Endothelial cell of umbilical vein (primary cell): ENCODE measurements around the gene SUFU. TPM values are rescaled to one million over a fixed set of nuclear protein-coding genes. Genes with fewer than 3 reads are reported as not detected.

Experiments
- BruUV-seq: library from RNA; stranded (reverse); fragments of 400-500 nt; replicated peaks from 2 replicates; lab custom pipeline; 2021; lab: Mats Ljungman, UMichigan
- CTCF ChIA-PET: fragments of 300-600, 350-600 bp; sonication (Branson Sonifier 250); formaldehyde crosslinking; loops from one replicate; lab custom pipeline; 2021; ENCODE audit warnings: antibody characterized with exemption, inconsistent platforms; lab: Charles Lee
- POLR2A ChIA-PET: fragments of 300-600, 350-600 bp; sonication (Branson Sonifier 250); formaldehyde crosslinking; loops from one replicate; lab custom pipeline; 2021; ENCODE audit warnings: antibody characterized with exemption, inconsistent platforms; lab: Charles Lee
- DNase-seq: peaks from one replicate; pipeline ENCODE4 v3.0.0-alpha.2; 2011; ENCODE audit warnings: low read depth, low spot score
- FAIRE-seq: peaks from 2 replicates; lab custom pipeline; 2011; peaks lifted over from hg19 to GRCh38; lab: Jason Lieb, UNC
- H2AFZ ChIP-seq: 2 replicates; pipeline ENCODE4 v1.6.0; 2012; ENCODE audit warnings: low read depth, low read length, control low read depth, inconsistent platforms
- H3K27ac ChIP-seq: 2 replicates; pipeline ENCODE4 v1.5.1; 2011; ENCODE audit warnings: low read depth, mild to moderate bottlenecking, control low read depth, low read length, moderate library complexity; ENCODE audit not compliant: insufficient read depth
- H3K27me3 ChIP-seq, 2 experiments: 2 replicates each; pipeline versions ENCODE4 v1.6.0 to v1.6.1; 2011; ENCODE audit warnings: low read length in 2 of 2, mixed read lengths in 1 of 2; ENCODE audit not compliant: control insufficient read depth in 2 of 2, insufficient read depth in 2 of 2
- H3K36me3 ChIP-seq, 2 experiments: 2 replicates in 1 of 2; 3 replicates in 1 of 2; pipeline ENCODE4 v1.5.1; 2011; ENCODE audit warnings: low read length in 2 of 2, mild to moderate bottlenecking in 1 of 2, moderate library complexity in 1 of 2; ENCODE audit not compliant: control insufficient read depth in 2 of 2, insufficient read depth in 2 of 2; ENCODE audit errors: extremely low read depth in 1 of 2
- H3K4me1 ChIP-seq: 3 replicates; pipeline ENCODE4 v1.5.1; 2011; ENCODE audit warnings: mild to moderate bottlenecking, low read length; ENCODE audit not compliant: control insufficient read depth, insufficient read depth; ENCODE audit errors: extremely low read depth
- H3K4me2 ChIP-seq: 2 replicates; pipeline ENCODE4 v1.6.1; 2011; ENCODE audit warnings: low read length, control low read depth, mixed read lengths; ENCODE audit not compliant: insufficient read depth
- H3K4me3 ChIP-seq, 3 experiments: fragments of 200-600 bp in 1 of 3; sonication (generic), shearing (Covaris generic) in 1 of 3; replicated peaks in 1 of 3; 2 replicates each; pipeline ENCODE4 v1.5.1; 2011 to 2016; ENCODE audit warnings: control low read depth in 3 of 3, low read length in 3 of 3, mild to moderate bottlenecking in 2 of 3, inconsistent platforms in 1 of 3, low read depth in 1 of 3, moderate library complexity in 1 of 3; ENCODE audit not compliant: insufficient read depth in 1 of 3
- H3K79me2 ChIP-seq: 2 replicates; pipeline ENCODE4 v1.6.0; 2012; ENCODE audit warnings: low read length, inconsistent platforms; ENCODE audit not compliant: control insufficient read depth, insufficient read depth
- H3K9ac ChIP-seq: replicated peaks from 2 replicates; pipeline ENCODE3; 2011; ENCODE audit warnings: low read length, control low read depth; ENCODE audit not compliant: insufficient read depth; ENCODE audit errors: extremely low read depth
- H3K9me1 ChIP-seq: replicated peaks from 3 replicates; pipeline ENCODE4 v1.6.0; 2011; ENCODE audit warnings: mild to moderate bottlenecking, low read length; ENCODE audit not compliant: control insufficient read depth, insufficient read depth; ENCODE audit errors: extremely low read depth
- H3K9me3 ChIP-seq: replicated peaks from 2 replicates; pipeline ENCODE4 v1.5.1; 2012; ENCODE audit warnings: low read length, inconsistent platforms; ENCODE audit not compliant: control insufficient read depth, insufficient read depth
- H4K20me1 ChIP-seq: replicated peaks from 2 replicates; pipeline ENCODE3; 2011; ENCODE audit warnings: mild to moderate bottlenecking, low read length; ENCODE audit not compliant: control insufficient read depth, insufficient read depth; ENCODE audit errors: extremely low read depth
- CTCF ChIP-seq, 2 donors: IDR thresholded peaks; 1 replicate in 1 of 2; 2 replicates in 1 of 2; pipeline ENCODE4 v1.5.1; 2011; ENCODE audit warnings: low read length in 2 of 2, mild to moderate bottlenecking in 2 of 2, moderate library complexity in 2 of 2, control low read depth in 1 of 2, inconsistent platforms in 1 of 2, low read depth in 1 of 2; ENCODE audit not compliant: insufficient read depth in 1 of 2; ENCODE audit errors: extremely low read depth in 1 of 2
- EZH2 ChIP-seq: IDR thresholded peaks from 2 replicates; pipeline ENCODE4 v1.6.1; 2012; ENCODE audit warnings: borderline replicate concordance, low read depth, mild to moderate bottlenecking, moderate library complexity, low read length, inconsistent platforms; ENCODE audit not compliant: severe bottlenecking
- FOS ChIP-seq: IDR thresholded peaks from 2 replicates; pipeline ENCODE4 v1.6.1; 2011; ENCODE audit warnings: mild to moderate bottlenecking, low read length, moderate library complexity, borderline replicate concordance; ENCODE audit not compliant: insufficient read depth
- GATA2 ChIP-seq: IDR thresholded peaks from 2 replicates; pipeline ENCODE4 v1.7.0; 2011; ENCODE audit warnings: low read depth, mild to moderate bottlenecking, moderate library complexity, mixed read lengths, low read length; ENCODE audit not compliant: insufficient read length, insufficient read depth
- JUN ChIP-seq: IDR thresholded peaks from 2 replicates; pipeline ENCODE4 v1.6.1; 2011; ENCODE audit warnings: borderline replicate concordance, low read depth; ENCODE audit not compliant: insufficient read length, insufficient read depth
- MAX ChIP-seq: IDR thresholded peaks from 2 replicates; pipeline ENCODE4 v1.6.1; 2011; ENCODE audit not compliant: insufficient read depth, insufficient read length
- MYC ChIP-seq: IDR thresholded peaks from one replicate; pipeline ENCODE4 v1.6.1; 2011; ENCODE audit warnings: mild to moderate bottlenecking, low read depth, low read length
- POLR2A ChIP-seq: IDR thresholded peaks from 2 replicates; pipeline ENCODE4 v1.6.1; 2012; ENCODE audit warnings: low read depth, mild to moderate bottlenecking, control low read depth, low read length
- POLR2AphosphoS5 ChIP-seq: IDR thresholded peaks from 2 replicates; pipeline ENCODE4 v1.6.1; 2012; ENCODE audit warnings: low read depth, mild to moderate bottlenecking, control low read depth, low read length, moderate library complexity; ENCODE audit not compliant: insufficient read depth
- dilution Hi-C: fragments of 300-500 bp; cut with MboI; formaldehyde crosslinking; loops from one replicate; pipeline ENCODE4 v1.15.0; 2019; ENCODE audit warnings: low sequenced_read_pairs; ENCODE audit not compliant: extremely low pct_ligation_motif_present
- intact Hi-C: fragments of 100-400 bp; cut with micrococcal nuclease; formaldehyde crosslinking; loops from one replicate; pipeline ENCODE4 v1.10.0; 2022
- polyA plus RNA-seq, 4 experiments: library from polyadenylated mRNA; depleted of rRNA in 3 of 4; stranded (reverse) in 3 of 4; unstranded in 1 of 4; fragments of >200 nt; gene quantifications; 2 replicates each; pipeline versions ENCODE4 v1.2.1 to v1.2.3, GENCODE V29; 2011 to 2012; ENCODE audit warnings: missing spikeins in 1 of 4
- total RNA-seq: library from RNA; stranded (reverse); gene quantifications from 2 replicates; pipeline ENCODE4 v1.2.3, GENCODE V29; 2021

SUFU gene
- total and polyA plus RNA-seq, 2 donors (not counting 3 experiments of a cell fraction or from before 2014, with no cell fraction given): 10.1 to 16.3 TPM

DNA sequence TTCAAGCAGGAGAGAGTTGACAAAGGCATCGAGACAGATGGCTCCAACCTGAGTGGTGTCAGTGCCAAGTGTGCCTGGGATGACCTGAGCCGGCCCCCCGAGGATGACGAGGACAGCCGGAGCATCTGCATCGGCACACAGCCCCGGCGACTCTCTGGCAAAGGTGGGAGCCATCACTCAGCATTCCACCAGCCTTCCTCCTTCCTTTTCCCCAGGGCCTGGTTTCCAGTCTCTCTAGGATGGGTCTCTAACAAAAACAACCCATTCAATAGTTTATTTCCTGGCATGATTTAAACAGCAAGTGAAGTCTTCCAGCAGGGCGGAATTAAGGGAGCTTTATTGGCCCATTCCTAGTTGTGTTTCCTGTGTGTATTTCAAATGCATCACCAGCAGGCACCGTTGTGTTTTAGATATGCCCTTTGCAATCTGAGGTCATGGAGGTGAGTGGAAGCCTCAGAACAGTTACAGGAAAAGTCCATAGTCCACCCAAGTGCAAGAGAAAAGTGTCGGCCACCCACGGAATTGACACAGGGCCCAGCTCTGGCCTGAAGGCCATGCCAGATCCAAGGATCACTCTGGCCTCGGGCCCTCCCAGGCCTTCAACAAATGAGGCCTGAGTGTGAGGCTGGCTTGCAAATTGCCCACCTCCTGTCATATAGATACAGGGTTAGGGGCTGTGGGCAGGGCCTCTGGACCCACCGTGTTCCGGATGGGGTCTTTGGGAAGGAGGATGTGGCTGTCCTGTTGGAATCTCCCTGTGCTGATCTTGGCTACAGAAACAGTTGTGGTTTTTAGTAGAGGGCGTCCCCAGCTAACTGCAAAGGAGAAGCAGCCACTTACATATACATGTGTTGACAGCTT, 93.6 kb downstream of the SUFU start:
- CTCF ChIA-PET: interaction anchor here (0.8 to 10.0 kb wide), 22 partner anchors 8 to 117 kb away, joined by 3 to 110 read pairs (median 4); partner anchors contain the start of genes ACTR1A, ARL3, SFXN2 and SUFU
- peak overlapping the region; percentile 18 for H3K4me2 ChIP-seq
- peak overlapping the region; percentile 13 for H2AFZ ChIP-seq
- H3K4me1 ChIP-seq: peaks cover 64% of the 10 kb centered on the region
- H3K9me1 ChIP-seq: no peaks in the 10 kb centered on the region
- no peaks in the 10 kb centered on the region for H3K27me3 ChIP-seq
- H3K4me3 ChIP-seq: no peak overlapping the region
- H3K9ac ChIP-seq: no peak overlapping the region
- dilution Hi-C loops (no loop called here), intact Hi-C loops (loop anchor here (5.0 kb wide), 2 partner anchors 115 to 175 kb away; partner anchors contain the start of genes ARL3, FBXL15 and SFXN2)
- BruUV-seq: no TSS peak
- FAIRE-seq (peak; percentile 96), DNase-seq (peak; percentile 53)
- H3K27ac ChIP-seq: peak overlapping the region; percentile 92
- no peaks in the 10 kb centered on the region for H3K36me3 ChIP-seq
- TF ChIP-seq POLR2AphosphoS5 (peak; percentile 14), MAX (no peak)
- POLR2A ChIA-PET: interaction anchor here (1.0 to 2.3 kb wide), 5 partner anchors 13 to 48 kb away, joined by 3 to 8 read pairs (median 5); no protein-coding TSS in a partner anchor
- no peaks in the 10 kb centered on the region for H4K20me1 ChIP-seq
- H3K79me2 ChIP-seq: no peaks in the 10 kb centered on the region
- H3K9me3 ChIP-seq: no peaks in the 10 kb centered on the region

DNA sequence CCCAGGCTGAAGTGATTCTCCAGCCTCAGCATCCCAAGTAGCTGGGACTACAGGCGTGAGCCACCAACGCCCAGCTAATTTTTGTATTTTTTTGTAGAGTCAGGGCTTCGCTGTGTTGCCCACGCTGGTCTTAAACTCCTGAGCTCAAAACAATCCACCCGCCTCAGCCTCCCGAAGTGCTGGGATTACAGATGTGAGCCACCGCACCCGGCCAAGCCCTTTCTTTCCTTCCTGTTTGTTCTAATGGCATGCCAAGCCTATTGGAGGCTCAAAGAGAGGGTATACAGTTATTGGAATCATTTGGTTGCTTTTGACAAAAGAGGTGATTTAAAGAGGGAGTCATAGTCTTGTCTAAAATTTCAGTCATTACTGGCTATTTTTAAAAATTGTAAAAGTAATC, 94.5 kb downstream of the SUFU start:
- peak overlapping the region; percentile 9 for H3K4me2 ChIP-seq
- no peaks in the 10 kb centered on the region for H3K9me3 ChIP-seq
- H3K9ac ChIP-seq: no peak overlapping the region
- no peak overlapping the region for H2AFZ ChIP-seq
- no peaks in the 10 kb centered on the region for H3K9me1 ChIP-seq
- FAIRE-seq: no peak
- no peaks in the 10 kb centered on the region for H3K27me3 ChIP-seq
- H3K4me1 ChIP-seq: peaks cover 64% of the 10 kb centered on the region
- peak overlapping the region; percentile 92 for H3K27ac ChIP-seq
- ChIA-PET POLR2A (interaction anchor here (1.3 to 2.3 kb wide), 3 partner anchors 12 to 47 kb away, joined by 3 to 8 read pairs (median 5); no protein-coding TSS in a partner anchor), CTCF (interaction anchor here (1.2 to 10.0 kb wide), 12 partner anchors 11 to 94 kb away, joined by 3 to 110 read pairs (median 9); partner anchors contain the start of genes SUFU and TRIM8)
- H3K79me2 ChIP-seq: no peaks in the 10 kb centered on the region
- dilution Hi-C loops (no loop called here), intact Hi-C loops (loop anchor here (2.0 to 5.0 kb wide), 3 partner anchors 45 to 176 kb away; partner anchors contain the start of genes ARL3, FBXL15 and SFXN2)
- no peak overlapping the region for H3K4me3 ChIP-seq
- no peaks in the 10 kb centered on the region for H4K20me1 ChIP-seq
- TF ChIP-seq POLR2AphosphoS5 (no peak), EZH2 (no peak), CTCF (IDR thresholded peaks at IDR 0.05; ENCODE audit: extremely low read depth in 1 of 2, insufficient read depth in 1 of 2, low read depth in 1 of 2, low read length in 2 of 2) (no peak), MYC (no peak), JUN (no peak), POLR2A (no peak), GATA2 (no peak), MAX (no peak), FOS (no peak)
- H3K36me3 ChIP-seq: no peaks in the 10 kb centered on the region
- BruUV-seq: no TSS peak
- DNase-seq: peak; percentile 30
